COR-L47 (cell line): ENCODE results near the gene SLC16A4.
"Not testable (repeated sequence)": the region's sequence is repeated elsewhere in the genome, so short reads cannot be mapped to it uniquely, and the experiment has no call there.

Experiments used
- DNase-seq: peaks from one replicate; lab custom pipeline; 2025; lab: John Stamatoyannopoulos, UW

Gene SLC16A4

DNA sequence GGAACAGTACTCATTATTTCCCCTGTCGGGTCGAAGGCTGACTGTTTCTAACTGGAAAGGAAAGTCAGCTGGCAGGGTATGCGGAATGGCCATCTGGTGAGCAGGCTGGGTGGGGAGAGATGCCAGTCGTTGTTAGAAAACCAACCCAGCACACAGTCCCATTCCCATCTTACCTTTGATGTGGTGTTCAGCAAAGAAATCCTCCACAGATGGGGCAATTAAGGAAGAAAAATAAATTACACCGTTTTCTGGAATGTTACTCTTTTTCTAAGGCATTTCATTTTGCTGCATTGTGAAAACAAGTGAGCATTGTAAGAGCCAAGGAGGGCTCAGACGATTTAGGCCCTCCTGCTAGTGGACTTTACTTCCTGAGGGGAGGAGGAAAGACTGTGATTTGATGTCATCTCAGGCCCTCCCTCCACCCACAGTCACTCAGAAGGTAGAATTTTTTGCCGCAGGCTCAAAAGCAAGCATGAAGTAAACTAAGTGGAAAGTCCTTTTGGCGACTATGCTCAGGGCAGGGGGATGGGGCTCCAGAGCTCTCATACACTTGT, at the start of gene SLC16A4:
TSS of gene SLC16A4 (minus strand) at position 335 of the 554 bp plus-strand sequence. CDS start 1,703 bp downstream, outside the sequence.
- DNase-seq, result no peak

DNA sequence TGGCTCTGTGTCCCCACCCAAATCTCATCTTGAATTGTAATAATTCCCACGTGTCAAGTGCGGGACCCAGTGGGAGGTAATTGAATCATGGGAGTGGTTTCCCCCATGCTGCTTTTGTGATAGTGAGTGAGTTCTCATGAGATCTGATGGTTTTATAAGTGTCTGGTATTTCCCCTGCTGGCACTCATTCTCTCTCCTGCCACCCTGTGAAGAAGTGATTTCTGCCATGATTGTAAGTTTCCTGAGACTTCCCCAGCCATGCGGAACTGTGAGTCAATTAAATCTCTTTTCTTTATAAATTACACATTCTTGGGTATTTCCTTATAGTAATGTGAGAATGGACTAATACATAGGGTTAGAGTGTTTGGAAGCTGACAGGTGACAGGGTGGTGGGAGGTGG, 49.0 kb upstream of the SLC16A4 start:
- DNase-seq, result not testable (repeated sequence)

DNA sequence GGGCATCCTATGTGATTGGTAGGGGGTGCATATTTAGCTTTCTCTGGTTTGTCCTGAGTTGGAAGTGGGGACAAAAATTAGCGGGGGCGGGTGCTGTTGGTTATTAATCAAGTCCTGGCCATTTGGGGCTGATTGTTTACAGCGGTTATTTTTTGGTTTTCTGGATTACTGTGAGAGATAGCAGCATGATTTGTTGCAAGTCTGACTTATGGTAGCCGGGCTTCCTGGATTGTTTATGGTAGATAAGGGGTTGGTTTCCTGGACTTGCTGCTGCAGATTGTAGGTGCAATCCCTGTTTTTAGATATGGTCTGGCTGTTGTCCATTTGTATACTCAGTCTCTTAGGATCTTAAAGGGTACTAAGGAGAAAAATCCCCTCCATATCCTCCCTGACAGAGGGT, 48.1 kb upstream of the SLC16A4 start:
- DNase-seq, result no peak

DNA sequence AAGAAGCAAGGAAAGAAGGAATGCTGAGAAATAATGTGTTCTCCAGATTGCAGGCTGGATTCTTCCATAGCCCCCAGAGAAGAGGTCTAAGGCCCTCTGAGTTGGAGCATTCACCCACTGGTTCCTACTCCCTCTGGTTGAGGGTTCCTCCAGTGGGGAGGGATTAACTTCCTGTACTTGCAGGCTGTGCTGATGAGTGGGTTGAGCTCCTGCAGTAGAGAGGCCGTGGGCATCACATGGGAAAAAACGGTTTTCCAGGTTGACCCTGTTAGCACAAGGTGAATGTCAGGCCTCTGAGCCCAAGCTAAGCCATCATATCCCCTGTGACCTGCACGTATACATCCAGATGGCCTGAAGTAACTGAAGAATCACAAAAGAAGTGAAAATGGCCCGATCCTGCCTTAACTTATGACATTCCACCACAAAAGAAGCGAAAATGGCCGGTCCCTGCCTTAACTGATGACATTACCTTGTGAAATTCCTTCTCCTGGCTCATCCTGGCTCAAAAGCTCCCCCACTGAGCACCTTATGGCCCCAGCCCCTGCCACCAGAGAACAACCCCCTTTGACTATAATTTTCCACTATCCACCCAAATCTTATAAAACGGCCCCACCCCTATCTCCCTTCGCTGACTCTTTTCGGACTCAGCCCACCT, 46.9 kb upstream of the SLC16A4 start:
- not testable (repeated sequence) for DNase-seq

DNA sequence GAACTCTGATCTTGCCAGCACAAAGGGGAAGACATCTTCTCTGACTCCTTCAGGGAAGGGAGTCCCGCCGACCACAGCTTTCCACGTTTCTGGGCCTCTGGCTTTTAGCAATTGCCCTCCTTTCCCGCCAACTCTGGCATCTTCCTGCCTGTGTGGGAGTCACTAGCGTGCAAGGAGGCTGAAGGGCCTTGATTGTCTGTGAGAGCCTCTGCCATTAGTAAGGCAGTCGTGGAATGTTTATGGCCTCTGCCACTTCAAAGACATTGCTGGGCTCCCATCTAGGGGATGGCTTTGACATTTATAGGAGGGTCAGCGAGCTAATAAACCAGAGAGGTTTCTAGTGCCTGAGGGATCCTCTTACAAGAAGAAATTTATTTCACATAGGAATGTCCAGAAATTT, 45.8 kb upstream of the SLC16A4 start:
- DNase-seq, result no peak

DNA sequence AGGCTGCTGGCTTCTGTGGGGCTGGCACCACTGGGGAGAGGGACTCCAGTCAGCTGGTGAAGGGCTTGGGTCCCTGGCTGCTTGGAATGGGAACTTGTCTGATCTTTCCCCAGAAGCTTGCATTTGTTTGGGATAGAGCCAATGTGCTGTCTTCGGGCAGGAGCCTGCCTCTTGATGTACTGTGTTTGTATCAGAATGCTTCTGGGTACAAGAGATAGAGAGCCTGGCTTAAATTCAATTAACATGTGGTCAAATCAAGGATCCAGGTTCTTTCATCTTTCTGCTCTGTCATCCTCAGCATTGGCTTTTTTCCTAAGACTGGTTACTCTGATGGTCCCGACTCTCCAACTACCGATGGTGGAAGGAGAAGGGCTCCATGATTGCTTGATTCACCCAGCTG, 44.1 kb upstream of the SLC16A4 start:
- DNase-seq, result no peak

DNA sequence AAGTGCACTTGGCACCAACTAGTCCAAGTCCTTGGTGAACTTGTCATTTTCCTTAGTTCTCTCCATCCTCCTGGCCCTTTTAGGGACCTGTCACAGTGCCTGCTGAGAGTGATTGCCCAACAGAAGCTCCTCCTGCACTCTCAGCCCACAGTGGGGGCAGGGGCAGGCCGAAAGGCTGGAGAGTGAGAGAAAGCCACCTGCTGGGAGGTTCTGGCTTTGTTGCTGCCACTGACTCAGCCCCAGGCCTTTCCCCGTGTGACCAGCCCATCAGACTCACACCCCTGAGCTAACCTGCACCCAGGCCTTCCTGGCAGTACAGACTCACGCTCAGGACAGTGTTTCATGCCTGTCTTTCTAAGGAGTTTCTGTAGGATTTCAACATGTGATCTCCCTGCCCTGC, 43.0 kb upstream of the SLC16A4 start:
- DNase-seq, result no peak

DNA sequence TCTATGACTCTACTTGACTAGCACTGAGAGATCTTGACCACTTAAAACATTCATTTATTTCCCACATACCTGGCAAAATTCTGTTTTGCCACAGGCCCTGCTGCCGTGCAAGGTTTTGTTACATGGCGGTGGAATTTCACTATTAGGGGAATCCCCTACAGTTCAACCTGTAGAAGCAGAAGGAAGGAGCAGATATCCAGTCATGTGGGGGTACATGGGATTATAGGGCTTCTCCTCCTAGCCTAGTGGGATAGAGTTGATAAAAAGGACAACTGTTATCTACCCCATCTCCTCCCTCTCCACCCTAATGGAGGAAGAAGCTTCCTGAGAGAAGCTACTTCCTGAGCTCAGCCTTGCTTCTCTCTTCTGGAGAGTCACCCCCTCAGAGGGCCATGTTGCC, 42.4 kb upstream of the SLC16A4 start:
- no peak for DNase-seq

DNA sequence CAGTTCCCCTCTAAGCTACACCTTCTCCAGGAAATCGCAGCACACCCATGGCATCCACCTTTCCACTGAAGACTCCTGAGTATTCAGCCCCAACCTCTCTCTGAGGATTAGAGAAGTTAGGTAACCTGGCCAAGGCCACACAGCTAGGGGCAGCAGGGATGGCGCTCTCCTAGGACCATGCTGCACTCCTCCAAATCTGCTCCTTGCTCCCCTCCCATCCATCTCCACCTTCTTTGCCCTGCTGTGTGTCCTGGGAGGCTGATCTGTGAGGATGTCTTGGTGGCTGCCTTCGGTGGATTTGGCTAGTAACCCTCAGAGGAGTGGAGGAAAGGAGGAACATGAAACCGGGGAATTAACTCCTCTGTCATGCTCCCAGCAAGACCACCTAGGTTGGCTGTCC, 40.1 kb upstream of the SLC16A4 start:
- no peak for DNase-seq

DNA sequence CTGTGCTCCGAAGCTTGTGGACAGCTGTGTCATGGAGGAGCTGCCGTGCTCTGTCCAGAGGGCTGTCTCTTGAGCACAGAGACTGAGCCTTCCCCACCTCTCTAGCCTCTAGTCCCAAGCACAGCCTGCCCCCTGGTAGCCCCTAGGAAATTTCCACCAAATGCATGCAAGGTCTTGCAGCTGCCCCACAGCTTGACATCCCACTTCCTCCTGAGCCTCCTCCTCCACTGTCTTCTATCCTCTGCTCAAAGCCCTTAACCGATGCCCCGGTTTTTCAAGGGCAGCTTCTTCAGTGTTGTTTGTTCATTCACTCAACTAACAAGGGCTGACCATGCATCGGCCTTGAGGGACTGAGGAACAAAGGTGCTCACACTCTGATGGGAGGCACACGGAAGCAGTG, 39.5 kb upstream of the SLC16A4 start:
- no peak for DNase-seq

DNA sequence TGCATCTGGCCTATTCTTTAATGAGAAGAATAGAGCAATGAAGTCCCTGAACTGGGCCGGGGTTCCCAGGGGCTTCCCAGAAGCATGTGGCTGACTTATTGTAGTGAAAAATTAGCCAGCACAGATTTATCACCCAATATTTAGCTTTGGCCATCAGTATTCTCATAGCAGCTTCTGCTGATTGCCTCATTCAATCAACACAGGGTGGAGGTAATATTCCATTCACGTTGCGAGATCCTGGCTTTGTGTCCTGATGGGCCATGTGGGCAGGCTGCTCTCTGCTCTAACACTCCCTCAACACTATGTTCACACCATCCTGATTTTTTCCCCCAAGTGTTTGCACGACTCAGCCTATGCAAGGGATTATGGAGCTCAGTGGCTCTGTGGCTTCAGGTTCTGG, 38.1 kb upstream of the SLC16A4 start:
- DNase-seq, result no peak

DNA sequence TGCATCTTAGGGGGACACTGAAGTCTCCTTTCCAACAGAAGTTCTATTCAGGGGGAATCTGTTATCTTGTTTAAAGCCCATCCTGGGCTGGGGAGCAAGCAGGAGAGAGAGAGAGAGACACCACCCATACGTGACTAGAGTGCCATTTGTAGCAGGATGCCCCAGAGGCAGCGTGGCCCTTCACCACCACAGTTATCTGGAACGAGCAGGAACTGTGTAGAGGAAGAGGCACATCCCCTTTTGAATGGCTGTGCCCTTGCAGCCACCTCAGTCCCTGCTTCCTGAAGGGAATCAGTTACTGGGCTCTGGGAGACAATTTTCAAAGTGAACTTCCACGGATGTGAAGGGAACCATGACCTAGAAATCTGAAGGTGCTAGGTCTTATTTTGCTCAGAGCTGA, 36.0 kb upstream of the SLC16A4 start:
- no peak for DNase-seq

DNA sequence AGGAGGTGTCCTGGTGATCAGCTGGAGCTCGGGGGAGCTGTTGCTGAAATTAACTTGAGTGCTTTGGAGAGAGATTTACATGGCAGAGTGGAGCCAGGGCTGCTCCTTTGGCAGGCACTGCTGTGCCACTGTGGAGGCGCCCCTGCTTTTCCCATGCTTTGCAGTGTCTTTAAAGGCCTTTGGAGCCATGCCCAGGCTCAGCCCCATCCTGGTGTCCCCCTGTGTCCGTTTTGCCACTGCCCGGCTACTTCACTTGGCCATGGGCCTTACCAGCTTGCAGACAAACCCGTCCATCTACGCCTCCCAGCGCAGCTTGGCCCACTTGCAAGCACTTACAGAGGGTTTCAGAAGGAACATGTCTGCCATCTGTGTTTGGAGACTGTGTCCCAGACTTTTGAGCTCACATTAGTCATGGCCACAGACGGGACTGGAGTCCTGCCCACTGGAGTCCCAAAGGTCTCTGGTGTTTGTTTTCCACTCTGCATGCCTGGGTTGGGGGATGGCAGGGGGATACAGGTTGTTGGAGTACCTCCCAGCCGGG, 34.9 kb upstream of the SLC16A4 start:
- DNase-seq, result no peak

DNA sequence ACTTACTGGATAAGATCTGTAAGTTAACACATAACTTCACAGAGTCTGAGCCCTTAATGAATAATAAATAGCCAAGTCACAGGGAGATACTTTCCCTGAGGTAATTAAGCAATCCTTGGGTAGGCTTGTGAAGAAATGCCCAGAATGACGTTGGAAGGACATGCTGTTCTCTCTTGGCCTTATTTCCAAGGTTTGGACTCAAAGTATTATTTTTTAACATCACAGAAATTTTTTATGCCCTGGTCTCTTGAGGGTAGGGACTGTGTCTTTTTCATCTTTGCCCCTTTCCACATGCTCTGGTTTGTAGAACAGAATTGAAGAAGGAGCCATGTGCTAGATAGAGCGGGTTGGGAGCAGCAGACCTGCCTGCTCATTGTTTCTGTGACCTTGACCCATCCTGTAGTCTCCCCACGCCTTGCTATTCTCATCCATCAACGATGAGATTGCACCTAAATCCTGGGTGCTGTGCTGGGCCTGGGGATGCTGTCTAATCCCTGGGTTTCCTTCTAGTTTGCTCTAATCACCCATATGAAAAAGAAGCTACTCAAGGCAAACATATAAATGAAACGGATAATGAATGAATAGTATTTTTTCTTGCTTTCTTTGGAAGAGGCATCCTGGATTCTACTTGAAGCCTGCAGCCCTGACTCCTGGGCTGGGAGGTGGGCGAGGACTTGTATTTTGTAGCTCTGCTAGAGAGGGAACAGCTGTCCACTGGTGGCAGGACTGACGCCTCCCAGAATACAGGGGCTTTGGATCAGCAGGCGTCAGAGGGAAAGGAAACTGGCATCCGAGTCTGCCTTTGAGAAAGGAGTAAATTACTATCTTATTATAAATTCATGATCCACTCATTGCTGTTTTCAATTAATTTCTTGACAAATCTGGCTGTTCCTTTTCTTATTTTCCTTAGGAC, 34.1 kb upstream of the SLC16A4 start:
- DNase-seq, result no peak

DNA sequence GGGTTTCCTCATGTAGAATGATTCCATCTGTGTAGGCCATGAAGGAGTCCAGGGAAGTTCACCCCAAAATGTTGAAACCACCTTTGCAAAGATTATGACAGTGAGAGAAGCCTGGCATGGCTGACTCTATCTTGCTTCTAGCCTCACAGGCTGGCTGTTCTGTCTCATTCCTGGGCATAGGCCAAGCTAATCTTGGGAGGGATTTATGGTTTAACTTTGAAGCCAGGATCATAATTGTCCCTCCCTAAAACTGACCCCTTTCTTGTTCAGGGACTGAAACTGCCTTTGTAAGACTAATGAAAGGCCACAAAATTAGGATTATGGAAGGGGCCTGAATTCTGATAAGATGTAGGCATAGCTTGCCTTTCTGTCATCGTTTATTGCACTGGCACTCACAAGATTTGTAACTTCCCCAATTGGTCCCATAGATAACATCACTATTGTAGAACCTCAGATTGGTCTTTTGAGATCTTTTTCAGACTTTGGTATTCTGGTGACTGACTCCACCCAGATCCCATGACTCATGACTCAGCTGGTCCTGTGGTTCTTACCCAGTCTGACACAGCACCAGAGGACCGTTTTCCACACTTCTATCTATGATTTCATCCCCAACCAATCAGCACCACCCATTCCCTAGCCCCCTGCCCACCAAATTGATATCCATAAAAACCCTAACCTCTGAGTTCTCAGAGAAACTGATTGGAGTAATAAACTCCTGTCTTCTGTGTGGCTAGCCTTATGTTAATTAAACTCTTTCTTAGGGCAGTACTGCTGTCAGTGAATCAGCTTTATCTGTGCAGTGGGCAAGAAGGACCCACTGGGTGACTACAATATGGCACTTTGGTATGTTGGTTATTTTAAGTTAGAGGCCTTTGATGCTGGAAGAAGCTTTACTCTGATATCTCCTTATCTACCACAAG, 30.3 kb upstream of the SLC16A4 start:
- no peak for DNase-seq

DNA sequence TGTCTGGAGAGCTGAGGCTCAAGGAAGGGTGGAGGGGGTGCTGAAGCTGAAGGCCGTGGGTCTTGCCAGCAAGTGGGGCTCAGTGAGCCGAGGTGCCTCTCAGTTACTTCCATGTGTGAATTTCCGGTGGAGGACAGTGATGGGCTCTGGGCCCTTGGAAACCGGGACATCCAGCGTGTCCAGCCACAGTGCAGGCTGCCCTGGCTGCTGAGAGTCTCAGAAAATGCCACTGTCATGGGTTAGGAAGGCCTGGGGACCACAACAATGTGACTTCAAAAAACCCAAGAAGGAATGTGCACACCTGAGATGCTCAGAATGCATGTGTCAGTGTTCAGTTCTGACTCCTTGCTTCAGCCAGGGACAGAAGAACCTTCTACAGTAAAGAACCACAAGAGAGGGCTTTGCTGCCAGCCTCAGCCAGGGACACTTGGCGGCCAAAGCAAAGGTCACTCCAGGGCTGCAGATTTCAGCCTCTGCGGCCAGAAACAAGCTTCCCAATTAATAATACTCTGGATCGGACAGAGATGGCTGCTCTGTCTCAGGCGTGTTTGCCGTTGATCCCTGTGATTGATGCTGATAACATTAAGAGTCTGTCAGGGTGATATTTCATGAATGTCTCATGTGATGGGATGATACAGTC, 29.3 kb upstream of the SLC16A4 start:
- DNase-seq, result no peak

DNA sequence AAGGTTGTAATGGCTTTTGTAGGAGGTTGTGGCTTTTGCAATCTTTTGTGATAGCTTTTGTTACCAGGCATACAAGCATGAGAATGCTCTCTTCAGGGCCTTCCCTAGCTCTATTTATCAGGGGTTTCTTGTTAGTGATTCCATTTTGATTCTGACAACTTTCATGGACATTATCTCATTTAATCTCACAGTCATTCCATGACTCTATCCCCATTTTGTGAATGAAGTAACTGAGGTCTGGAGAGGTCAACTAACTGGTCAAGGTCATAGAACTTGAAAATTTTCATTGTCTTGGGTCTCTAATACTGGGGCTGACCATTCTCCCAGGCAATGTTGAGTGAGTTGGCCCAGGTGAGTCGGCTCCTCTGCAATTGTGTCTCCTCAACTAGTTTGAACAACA, 27.9 kb upstream of the SLC16A4 start:
- no peak for DNase-seq

DNA sequence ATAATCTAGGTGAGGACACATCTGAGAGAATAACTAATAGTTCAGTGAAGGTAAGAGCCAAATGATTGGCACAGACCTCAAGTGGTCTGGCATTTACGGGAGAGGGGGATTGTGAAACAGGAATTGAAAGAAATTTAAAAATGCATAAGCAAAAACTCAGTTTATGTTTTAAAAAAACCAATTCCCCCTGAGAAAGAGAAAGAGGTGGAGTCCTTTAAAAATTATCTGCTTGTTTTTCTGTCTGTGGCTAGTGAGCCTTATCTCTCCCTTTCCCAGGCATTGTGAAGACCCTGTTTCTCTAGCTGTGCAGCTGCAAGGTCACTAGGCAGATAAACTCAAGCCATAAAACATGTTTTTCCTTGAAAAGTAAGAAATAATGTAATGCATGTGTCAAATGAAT, 22.2 kb upstream of the SLC16A4 start:
- DNase-seq, result not testable (repeated sequence)

DNA sequence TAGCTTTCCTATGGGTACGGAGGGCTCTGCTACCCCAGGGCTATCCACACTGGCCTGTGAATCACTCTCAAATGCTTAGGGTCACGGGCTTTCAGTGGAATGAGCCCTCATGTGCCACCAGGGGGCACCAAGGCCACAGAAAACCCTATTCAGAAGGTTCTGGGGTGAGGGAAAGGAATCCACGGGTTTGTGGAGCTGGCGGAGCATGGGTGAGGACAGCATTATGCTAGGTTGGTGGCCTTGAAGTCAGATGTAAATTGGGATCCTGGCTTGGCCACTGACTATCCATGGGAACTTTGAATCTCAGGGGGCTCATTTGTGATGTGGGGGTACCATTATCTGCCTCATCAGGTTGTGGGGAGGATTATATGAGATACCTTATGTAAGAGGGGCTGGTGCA, 21.8 kb upstream of the SLC16A4 start:
- DNase-seq, result peak; percentile 57

DNA sequence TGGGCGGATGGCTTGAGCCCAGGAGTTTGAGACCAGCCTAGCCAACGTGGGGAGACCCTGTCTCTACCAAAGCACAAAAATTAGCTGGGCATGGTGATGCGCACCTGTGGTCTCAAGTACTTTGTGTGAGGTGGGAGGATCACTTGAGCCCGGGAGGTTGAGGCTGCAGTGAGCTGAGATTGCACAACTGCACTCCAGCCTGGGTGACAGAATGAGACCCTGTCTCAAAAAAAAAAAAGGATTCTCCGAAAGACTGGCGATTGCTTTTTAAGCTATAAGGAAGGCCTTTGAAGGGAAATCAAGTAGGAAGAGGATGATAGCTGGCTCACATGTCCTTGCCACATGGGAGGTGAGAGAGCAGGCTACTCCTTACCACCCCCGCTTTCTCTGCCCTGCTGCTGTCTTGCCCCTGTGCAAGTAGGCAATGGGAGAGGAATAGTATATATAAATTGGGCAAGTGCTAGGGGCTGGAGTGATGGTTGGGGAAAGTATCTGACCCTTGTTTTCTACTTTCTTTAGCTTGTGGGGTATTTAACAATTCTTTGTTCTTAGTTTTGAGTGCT, 20.4 kb upstream of the SLC16A4 start:
- DNase-seq, result no peak

DNA sequence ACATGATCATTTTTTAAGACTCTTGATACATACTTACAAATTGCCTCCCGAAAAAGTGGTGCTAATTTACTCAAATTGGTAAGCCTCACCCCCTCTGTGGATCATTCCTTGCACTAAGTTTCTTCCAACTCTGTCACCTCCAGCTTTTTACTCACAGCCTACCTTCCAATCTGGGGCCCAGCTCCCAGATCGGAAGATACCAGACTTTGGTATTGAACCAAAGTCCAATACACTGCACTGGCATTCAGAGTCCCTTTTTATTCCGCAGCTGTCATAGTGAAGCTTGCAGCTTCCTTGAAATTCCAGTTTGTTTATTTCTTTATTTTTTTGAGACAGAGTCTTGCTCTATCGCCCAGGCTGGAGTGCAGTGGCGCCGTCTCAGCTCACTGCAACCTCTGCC, 18.5 kb upstream of the SLC16A4 start:
- no peak for DNase-seq
